HG03457 (cell line): ENCODE measurements around the gene SSBP1.
"Not testable (repeated sequence)": the region's sequence is repeated elsewhere in the genome, so short reads cannot be mapped to it uniquely, and the experiment has no call there.

Experiments used
- ATAC-seq: cut with Tn5 transposase; IDR thresholded peaks from one replicate; pipeline ENCODE4 v1.9.1; 2021; ENCODE audit warnings: moderate number of reproducible peaks; ENCODE audit not compliant: unreplicated experiment

The SSBP1 gene

GRCh38 chr7:141709318-141709717 lies 28.8 kb upstream of the SSBP1 start:
- no peak for ATAC-seq

GRCh38 chr7:141709749-141710148 lies 28.4 kb upstream of the SSBP1 start:
- ATAC-seq = no peak

DNA sequence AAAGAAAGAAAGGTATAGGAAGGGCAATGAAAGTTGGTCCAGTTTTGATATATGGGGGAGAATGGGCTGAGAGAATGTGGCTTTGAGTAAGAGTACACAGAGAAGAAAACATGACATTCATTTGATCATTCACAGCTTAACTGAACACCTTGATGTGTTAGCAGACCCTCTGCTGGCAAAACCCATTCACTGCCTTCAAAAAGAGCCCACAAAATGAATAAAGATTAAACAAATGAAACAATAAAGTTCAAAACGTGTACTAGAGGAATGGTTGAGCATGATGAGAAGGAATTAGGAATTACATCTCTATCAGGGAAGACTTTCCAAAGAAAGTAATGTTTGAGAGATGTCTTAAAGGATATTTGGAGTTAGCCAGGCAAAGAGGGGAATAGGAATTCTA lies 27.9 kb upstream of the SSBP1 start:
- no peak for ATAC-seq

DNA sequence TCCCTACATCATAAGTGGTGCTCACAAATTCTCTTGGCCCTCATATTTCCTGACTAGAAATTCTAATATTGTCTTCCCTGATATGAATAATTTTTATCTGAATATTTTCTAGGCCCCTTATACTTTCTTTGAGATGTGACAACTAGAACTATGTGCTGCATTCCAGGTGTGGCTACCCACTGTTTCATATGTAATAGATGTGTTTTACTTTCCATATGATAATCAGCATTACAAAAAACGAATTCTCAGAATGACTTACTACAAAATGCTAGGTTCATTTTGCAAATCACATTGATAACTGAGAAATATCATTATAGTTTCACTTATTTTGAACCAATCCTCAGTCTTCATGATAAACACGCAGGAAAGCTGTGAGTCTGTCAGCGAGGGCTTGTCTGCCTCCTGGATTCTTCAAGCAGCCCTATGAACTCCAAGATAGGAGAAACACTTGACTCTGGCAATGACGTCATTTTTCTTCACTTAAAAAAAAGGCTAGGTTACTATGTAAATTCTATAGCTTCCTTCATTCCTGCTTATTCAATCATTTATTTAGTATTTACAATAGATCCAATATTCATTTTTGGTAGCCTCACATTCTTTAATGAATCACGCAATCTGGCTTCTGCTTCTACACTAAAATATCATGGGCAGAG lies 25.4 kb upstream of the SSBP1 start:
- no peak for ATAC-seq

- no peak for ATAC-seq
Observed at GRCh38 chr7:141713890-141714289, 24.3 kb upstream of the SSBP1 start.

GRCh38 chr7:141714571-141714970 lies 23.6 kb upstream of the SSBP1 start:
- ATAC-seq = no peak

GRCh38 chr7:141715018-141715417 lies 23.1 kb upstream of the SSBP1 start:
- ATAC-seq = no peak

DNA sequence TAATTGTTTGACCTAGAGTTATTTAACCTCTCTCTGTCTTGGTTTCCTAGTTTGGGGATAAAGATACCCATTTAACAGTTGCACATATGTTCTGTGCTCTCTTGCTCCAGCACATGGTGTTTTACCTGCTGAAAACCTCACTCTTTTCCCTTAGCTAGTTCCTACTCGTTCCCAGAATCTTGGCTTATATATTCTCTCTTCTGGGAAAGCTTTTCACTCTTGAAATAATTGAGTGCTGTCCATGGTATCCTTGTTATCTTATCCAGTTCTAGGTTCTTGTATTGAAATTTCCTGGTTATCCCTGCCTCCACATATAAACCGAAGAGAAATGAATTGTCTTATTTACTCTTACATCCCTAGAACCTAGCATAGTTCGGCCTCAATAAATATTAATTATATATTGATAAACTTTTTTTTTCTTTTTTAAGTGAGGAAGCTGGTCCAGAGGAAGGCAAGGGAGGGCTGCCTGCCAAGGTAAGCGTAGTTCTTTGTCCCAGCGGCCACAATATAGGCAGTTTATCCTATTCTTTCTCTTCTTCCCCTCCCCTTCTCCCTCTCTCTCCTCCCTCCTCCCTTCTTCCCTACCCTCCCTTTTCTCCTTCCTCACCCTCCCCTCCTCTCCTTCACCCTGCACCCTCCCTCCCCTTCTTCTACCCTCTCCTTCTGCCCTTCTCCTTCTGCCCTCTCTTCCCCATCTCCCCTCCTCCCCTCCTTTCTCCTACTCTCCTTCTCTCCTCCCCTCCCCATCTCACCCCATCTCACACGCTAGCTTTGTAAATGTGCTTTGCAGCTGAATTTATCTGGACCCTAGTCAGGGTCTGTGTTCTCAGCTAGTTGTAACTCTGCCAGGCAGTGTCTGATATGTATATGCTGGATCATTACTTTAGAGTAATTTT lies 22.1 kb upstream of the SSBP1 start:
- ATAC-seq = no peak

DNA sequence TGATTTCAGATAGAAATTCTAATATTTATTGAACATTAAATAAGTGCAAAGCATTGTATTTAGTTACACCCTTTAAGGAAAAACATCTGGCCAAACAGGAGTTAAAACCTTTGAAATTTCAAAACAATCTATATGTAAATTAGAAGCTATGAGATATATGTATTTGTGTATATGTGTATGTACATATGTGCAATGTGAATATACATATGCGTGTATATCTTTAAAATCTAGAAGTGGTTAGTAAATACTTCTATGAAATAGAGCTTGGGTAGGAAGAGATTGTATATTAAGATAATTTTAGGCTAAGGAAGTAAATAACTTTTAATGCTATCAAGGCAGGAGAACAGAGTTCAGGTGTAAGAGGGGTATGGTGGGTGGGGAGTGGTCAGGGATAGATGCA lies 20.7 kb upstream of the SSBP1 start:
- ATAC-seq = no peak

GRCh38 chr7:141722529-141722928 lies 15.6 kb upstream of the SSBP1 start:
- ATAC-seq = no peak

DNA sequence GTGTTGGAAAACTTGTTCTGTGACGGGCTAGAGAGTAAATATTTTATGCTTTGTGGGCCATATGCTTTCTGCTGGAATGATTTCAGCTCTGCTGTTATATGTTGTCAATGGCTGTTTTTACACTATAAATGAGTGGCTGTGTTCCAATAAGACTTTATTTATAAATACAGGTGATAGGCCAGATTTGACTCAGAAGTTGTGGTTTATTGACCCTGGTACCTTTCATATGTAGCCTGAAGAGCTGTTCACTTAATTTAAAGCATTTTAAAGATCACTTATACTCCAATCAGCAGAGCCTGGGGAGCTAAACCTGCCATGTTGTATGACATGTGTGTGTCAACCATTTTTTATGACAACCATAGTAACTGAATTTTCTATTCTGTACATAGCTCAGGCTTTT lies 9.1 kb upstream of the SSBP1 start:
- no peak for ATAC-seq

- no peak for ATAC-seq
Observed at GRCh38 chr7:141731476-141732149, 6.5 kb upstream of the SSBP1 start.

DNA sequence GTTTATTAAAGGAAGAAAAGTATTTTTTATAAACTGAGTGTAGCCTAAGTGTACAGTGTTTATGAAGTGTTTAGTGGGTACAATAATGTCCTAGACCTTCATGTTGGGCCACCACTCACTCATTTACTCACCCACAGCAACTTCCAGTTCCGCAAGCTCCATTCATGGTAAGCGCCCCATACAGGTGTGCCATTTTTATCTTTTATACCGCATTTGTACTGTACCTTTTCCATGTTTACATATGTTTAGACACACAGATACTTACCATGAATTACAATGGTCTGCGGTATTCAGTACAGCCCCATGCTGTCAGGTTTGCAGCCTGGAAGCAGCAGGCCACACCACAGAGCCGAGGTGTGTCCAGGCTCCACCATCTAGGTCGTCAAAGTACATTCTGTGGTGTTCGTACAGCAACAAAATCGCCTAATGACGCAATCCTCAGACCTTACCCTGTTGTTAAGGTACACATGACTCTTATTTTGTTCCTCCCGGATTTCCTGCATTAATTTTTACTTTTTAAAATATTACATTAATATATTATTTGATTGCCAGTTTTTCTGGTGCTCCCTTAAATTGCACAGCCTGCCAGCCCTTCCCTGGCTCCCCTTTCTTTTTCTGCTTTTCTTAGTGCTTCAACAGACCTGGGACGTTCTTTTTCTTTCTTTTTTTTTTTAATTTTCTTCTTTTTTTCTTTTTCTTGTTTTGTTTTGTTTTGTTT lies 881 bp upstream of the SSBP1 start:
- no peak for ATAC-seq

GRCh38 chr7:141738592-141739013 lies 445 bp downstream of the SSBP1 start:
- ATAC-seq = peak; percentile 31

- no peak for ATAC-seq
Observed at GRCh38 chr7:141739250-141739649, 1.1 kb downstream of the SSBP1 start.

DNA sequence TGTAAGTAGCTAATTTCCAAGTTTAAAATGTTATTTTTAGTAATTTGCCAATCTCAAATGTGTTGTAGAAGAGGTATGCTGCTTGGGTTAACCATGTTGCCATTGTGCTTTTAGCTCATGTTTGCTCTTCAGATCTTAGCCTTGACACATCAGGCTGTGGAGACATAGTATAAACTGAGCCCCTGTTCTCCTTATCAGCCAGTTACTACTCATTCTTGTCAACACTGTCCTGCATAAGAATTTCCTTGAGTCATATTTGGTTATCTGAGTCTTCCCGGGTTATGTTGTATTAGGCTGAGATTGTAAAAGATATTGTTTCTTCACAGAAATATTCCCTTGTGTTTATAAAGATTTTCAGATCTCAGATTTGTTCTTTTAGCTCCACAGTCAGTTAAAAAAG lies 4.1 kb downstream of the SSBP1 start:
- no peak for ATAC-seq

GRCh38 chr7:141744131-141744530 lies 6.0 kb downstream of the SSBP1 start:
- no peak for ATAC-seq

DNA sequence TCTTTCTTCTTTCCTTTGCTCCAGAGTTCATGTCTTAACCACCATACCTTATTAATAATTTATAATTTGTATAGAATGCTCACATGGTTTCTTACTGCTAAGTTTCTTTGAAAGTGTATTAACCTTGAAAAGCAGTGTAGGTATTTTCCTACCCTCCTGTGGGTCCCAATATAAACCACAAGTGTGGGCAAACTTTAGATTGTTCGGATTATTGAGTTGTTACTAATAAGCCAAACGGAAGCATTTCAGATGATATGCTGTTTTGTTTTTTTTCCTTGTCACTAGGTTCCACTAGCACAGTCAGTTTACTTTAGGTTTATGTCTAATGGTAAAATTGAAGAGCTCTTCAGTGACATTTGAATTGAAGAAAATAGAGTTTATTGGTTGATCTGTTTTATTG lies 10.2 kb downstream of the SSBP1 start:
- no peak for ATAC-seq

GRCh38 chr7:141751904-141752303 lies 13.7 kb downstream of the SSBP1 start:
- ATAC-seq = not testable (repeated sequence)

GRCh38 chr7:141752634-141753033 lies 14.5 kb downstream of the SSBP1 start:
- no peak for ATAC-seq

DNA sequence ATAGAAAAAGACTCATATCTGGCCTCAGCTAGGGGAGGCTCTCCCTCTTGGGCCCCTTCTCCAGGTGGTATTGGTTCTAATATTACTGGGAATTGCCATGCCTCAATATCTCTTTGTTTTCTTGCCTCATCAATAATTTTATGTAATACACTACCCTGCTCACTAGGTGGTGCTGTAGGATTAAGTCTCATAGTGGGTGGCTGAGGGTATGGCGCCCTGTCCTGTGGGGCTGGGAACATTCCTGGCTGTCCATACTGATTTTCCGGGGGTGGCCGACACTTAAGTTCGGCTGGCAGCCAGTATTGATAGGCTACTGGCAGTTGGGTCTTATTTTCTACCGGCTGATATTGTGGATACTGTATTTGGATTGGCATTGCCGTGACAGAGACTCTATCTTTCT lies 16.8 kb downstream of the SSBP1 start:
- no peak for ATAC-seq
